ENCODE data around the gene BBS9.

DNA sequence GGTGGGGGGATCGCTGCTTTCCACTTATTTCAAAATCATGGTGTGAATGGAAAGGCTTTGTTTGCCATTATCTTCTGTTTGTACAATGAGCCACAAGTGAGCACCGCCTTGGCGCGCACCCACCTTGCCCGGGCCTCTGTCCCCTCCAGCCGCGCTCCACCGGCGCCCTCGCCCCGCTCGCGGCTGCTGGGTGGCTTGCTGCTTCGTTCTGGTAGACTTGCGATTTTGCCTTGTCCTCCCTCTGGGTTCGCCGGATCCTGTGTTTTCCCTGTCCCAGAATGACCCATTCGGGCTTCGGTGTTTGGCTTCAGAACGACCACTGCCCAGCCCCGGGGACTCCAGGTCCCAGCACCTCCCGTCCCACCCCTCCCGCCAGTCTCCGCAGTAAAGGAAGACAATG is 503.0 kb downstream of the BBS9 start:
- TF ChIP-seq EZH2 (IDR thresholded peaks at IDR 0.05; ENCODE audit: borderline replicate concordance, insufficient read depth, low read depth, low read length, poor library complexity, severe bottlenecking) = no peak
- TF ChIP-seq, protein P1, sequence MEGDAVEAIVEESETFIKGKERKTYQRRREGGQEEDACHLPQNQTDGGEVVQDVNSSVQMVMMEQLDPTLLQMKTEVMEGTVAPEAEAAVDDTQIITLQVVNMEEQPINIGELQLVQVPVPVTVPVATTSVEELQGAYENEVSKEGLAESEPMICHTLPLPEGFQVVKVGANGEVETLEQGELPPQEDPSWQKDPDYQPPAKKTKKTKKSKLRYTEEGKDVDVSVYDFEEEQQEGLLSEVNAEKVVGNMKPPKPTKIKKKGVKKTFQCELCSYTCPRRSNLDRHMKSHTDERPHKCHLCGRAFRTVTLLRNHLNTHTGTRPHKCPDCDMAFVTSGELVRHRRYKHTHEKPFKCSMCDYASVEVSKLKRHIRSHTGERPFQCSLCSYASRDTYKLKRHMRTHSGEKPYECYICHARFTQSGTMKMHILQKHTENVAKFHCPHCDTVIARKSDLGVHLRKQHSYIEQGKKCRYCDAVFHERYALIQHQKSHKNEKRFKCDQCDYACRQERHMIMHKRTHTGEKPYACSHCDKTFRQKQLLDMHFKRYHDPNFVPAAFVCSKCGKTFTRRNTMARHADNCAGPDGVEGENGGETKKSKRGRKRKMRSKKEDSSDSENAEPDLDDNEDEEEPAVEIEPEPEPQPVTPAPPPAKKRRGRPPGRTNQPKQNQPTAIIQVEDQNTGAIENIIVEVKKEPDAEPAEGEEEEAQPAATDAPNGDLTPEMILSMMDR (IDR thresholded peaks at IDR 0.05) = no peak

Data from B cell (primary cell).